ENCODE results near the gene RRP36. TPM values are rescaled to one million over a fixed set of nuclear protein-coding genes. Genes with fewer than 3 reads are reported as not detected.

Gene RRP36
- total and polyA plus RNA-seq, 9 of the 15 experiments (the other 6 are each of a cell fraction or from before 2014, with no cell fraction given) = 27.6 to 150 (median 114) TPM

DNA sequence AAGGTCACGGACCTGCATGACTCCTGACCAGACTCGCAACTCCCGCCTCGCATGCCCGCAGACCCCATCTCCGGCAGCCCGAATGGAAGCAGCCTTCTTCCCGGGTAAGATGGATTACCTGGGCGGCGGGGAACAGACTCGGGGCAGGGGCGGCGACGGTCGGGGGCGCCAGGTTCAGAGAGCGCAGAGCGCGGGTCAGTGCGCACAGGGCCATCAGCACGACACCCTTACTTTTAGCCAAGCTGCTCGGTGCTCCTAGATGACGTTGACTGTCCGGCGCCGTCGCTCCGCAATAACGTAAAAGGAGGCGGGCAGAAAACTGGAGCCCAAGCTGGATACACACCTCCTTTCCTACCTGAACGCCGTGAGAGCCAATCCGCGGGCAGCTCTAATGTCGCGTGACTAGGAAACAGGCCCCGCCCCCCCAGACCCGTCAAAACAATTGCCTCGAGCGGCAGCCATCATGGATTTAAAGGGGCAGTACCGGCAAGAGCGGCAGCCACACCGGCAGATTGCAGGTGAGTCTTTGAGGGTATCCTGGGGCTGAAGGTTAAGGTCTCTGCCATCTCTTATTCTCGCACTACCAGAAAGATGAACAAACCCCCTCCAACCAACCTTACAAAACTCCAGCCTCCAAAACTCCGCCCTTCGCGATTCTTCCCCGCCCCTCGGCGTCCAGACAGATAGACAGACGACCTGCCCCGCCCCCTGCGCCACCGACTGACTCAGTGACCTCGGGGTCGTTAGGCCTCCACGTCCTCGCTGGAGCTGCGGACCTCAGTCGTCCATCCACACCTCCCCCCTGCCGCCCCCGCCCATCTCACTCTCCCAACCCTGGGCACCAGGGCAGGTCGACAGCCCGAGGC, 38.0 kb downstream of the RRP36 start, which contains the start of the genes KLC4 and MRPL2 (continued):
- TF ChIP-seq, protein P1, sequence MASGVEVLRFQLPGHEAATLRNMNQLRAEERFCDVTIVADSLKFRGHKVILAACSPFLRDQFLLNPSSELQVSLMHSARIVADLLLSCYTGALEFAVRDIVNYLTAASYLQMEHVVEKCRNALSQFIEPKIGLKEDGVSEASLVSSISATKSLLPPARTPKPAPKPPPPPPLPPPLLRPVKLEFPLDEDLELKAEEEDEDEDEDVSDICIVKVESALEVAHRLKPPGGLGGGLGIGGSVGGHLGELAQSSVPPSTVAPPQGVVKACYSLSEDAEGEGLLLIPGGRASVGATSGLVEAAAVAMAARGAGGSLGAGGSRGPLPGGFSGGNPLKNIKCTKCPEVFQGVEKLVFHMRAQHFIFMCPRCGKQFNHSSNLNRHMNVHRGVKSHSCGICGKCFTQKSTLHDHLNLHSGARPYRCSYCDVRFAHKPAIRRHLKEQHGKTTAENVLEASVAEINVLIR (CRISPR knock-in tag; IDR thresholded peaks at IDR 0.05) = peak; percentile 99
- TF ChIP-seq SIX5 (IDR thresholded peaks at IDR 0.05; ENCODE audit: borderline replicate concordance in 1 of 2, insufficient read depth in 1 of 2, low read depth in 1 of 2, low read length in 2 of 2) = 0 out of 4 replicates have a peak, but pooled peaks of 1 of the 2 experiments have one; percentile 24
- no peak for TF ChIP-seq SAFB2 (IDR thresholded peaks at IDR 0.05; ENCODE audit: borderline replicate concordance, low read depth, low read length, severe bottlenecking)
- TF ChIP-seq E2F6 (IDR thresholded peaks at IDR 0.05; ENCODE audit: borderline replicate concordance in 1 of 2, extremely low read depth in 1 of 2, insufficient read depth in 1 of 2, insufficient read length in 1 of 2, low read depth in 1 of 2, low read length in 1 of 2, poor library complexity in 1 of 2, severe bottlenecking in 1 of 2) = peak in 1 of 2 experiments; percentile 15
- TF ChIP-seq GTF2F1 (IDR thresholded peaks at IDR 0.05; ENCODE audit: low read depth, low read length) = peak; percentile 49; the same call in 1 of the 2 replicates
- no peak for TF ChIP-seq NUFIP1 (IDR thresholded peaks at IDR 0.05; ENCODE audit: partially characterized antibody)
- TF ChIP-seq HDAC1 (IDR thresholded peaks at IDR 0.05) = peak in 1 of 2 experiments; percentile 96; a peak in 2 of 4 replicates
- peak; percentile 94 for TF ChIP-seq EP400 (IDR thresholded peaks at IDR 0.05)
- peak; percentile 79 for TF ChIP-seq PML (IDR thresholded peaks at IDR 0.05; ENCODE audit: low read length)
- peak; percentile 95 for TF ChIP-seq POLR2G (IDR thresholded peaks at IDR 0.05; ENCODE audit: low read depth, low read length)
- TF ChIP-seq ZNF224 (CRISPR knock-in tag; IDR thresholded peaks at IDR 0.05) = peak; percentile 52; the same call in 1 of the 2 replicates
- peak; percentile 17; the same call in 1 of the 2 replicates for TF ChIP-seq STAT5A (IDR thresholded peaks at IDR 0.05; ENCODE audit: borderline replicate concordance, low read length)
- peak; percentile 94 for TF ChIP-seq POLR2B (IDR thresholded peaks at IDR 0.05; ENCODE audit: low read depth, partially characterized antibody)
- TF ChIP-seq, protein P2, sequence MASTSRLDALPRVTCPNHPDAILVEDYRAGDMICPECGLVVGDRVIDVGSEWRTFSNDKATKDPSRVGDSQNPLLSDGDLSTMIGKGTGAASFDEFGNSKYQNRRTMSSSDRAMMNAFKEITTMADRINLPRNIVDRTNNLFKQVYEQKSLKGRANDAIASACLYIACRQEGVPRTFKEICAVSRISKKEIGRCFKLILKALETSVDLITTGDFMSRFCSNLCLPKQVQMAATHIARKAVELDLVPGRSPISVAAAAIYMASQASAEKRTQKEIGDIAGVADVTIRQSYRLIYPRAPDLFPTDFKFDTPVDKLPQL (IDR thresholded peaks at IDR 0.05; ENCODE audit: extremely low read depth, insufficient read length) = peak; percentile 40
- TF ChIP-seq PURB (CRISPR knock-in tag; IDR thresholded peaks at IDR 0.05; ENCODE audit: low read depth) = no peak
- no peak for TF ChIP-seq ZNF764 (CRISPR knock-in tag; IDR thresholded peaks at IDR 0.05; ENCODE audit: low read depth)
- peak; percentile 40; the same call in 1 of the 2 replicates for TF ChIP-seq SREBF1 (IDR thresholded peaks at IDR 0.05; ENCODE audit: borderline replicate concordance, low read depth, low read length)
- no peak for TF ChIP-seq PHB (CRISPR knock-in tag; IDR thresholded peaks at IDR 0.05)
- peak; percentile 73; the same call in 1 of the 2 replicates for TF ChIP-seq RAD51 (IDR thresholded peaks at IDR 0.05; ENCODE audit: borderline replicate concordance, low read depth)
- peak; percentile 80 for TF ChIP-seq MBD2 (IDR thresholded peaks at IDR 0.05; ENCODE audit: borderline replicate concordance, low read depth)
- no peak for TF ChIP-seq ZNF140 (CRISPR knock-in tag; IDR thresholded peaks at IDR 0.05)
- TF ChIP-seq IRF1 (CRISPR knock-in tag; IDR thresholded peaks at IDR 0.05; ENCODE audit: borderline replicate concordance) = no peak
- TF ChIP-seq KAT7 (CRISPR knock-in tag; IDR thresholded peaks at IDR 0.05; ENCODE audit: borderline replicate concordance) = peak; percentile 89; the same call in 1 of the 2 replicates
- 0 out of 2 replicates have a peak, but pooled peaks have one; percentile 14 for TF ChIP-seq NCOA1 (IDR thresholded peaks at IDR 0.05; ENCODE audit: low read depth)

Data from K562 (cell line).